GM10266 (cell line): ENCODE data around the gene DKK3.

Experiments used
- DNase-seq: peaks from one replicate; pipeline ENCODE4 v3.0.0; 2012; ENCODE audit errors: extremely low spot score
- CTCF ChIP-seq: IDR thresholded peaks from 2 replicates; pipeline ENCODE4 v1.5.1; 2012; ENCODE audit warnings: mild to moderate bottlenecking, low read depth; ENCODE audit not compliant: control insufficient read depth, insufficient read depth; ENCODE audit errors: missing control alignments

The DKK3 gene

GRCh38 chr11:11913395-11913794, 95.0 kb downstream of the DKK3 start:
- TF ChIP-seq CTCF = no peak
- DNase-seq = no peak
